ENCODE measurements around the gene RCBTB2. TPM values are rescaled to one million over a fixed set of nuclear protein-coding genes. Genes with fewer than 3 reads are reported as not detected.

RCBTB2 gene
- total RNA-seq, 1 experiment from 2014 or later = 11.7 TPM

DNA sequence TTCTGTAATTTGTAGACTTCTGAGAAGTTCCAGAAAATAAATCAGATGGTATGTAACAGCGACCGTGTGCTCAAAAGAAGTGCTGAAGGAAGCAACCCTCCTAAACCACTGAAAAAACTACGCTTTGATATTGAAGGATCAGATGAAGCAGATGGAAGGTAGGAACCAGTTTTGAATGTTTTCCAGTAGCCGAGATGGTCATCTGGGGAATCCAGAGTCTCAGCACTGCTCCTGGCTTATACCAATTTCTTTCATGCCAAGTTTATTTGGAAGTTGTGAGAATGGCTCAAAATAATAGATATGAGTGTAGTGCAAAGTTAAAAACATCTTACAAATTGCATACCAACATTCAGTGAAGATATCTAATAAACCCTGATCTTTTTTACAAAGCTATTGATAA is 56.2 kb downstream of the RCBTB2 start:
- Histone ChIP-seq H3T11ph (ENCODE audit: low read length) (no peak overlapping the region), H3K27ac (ENCODE audit: insufficient read length, low read depth, low read length) (no peak overlapping the region), H3K79me1 (ENCODE audit: insufficient read depth, low read depth, low read length, poor library complexity, severe bottlenecking) (no peaks in the 10 kb centered on the region), H3K79me2 (ENCODE audit: insufficient read depth, low read length) (no peaks in the 10 kb centered on the region), H2BK5ac (ENCODE audit: insufficient read length, low read length) (no peak overlapping the region), H3K18ac (ENCODE audit: insufficient read length, low read depth, low read length) (no peak overlapping the region), H3K23ac (ENCODE audit: insufficient read length, low read depth, low read length) (no peak overlapping the region), H3K27me3 (ENCODE audit: insufficient read depth, low read length) (no peaks in the 10 kb centered on the region), H3K4ac (ENCODE audit: low read depth, low read length) (no peak overlapping the region), H2BK12ac (ENCODE audit: insufficient read length, low read depth, low read length) (no peak overlapping the region), H2BK15ac (ENCODE audit: low read depth, low read length) (no peak overlapping the region), H3K9me3 (ENCODE audit: control insufficient read depth, low read depth, low read length) (no peaks in the 10 kb centered on the region), H3K4me1 (ENCODE audit: insufficient read depth, low read length) (no peaks in the 10 kb centered on the region), H4K91ac (ENCODE audit: insufficient read length, low read depth, low read length) (no peak overlapping the region), H3K56ac (ENCODE audit: insufficient read length, low read depth, low read length) (no peak overlapping the region), H4K8ac (replicated peaks; ENCODE audit: insufficient read length, low read depth, low read length) (no peak overlapping the region), H2BK120ac (ENCODE audit: low read depth, low read length, poor library complexity, severe bottlenecking) (no peak overlapping the region), H2AFZ (ENCODE audit: low read length) (no peak overlapping the region), H3K14ac (ENCODE audit: insufficient read depth, low read length) (no peak overlapping the region), H2AK5ac (ENCODE audit: insufficient read length, low read length) (no peak overlapping the region), H3K9ac (ENCODE audit: extremely low read depth, insufficient read length, low read length) (no peak overlapping the region), H4K5ac (ENCODE audit: insufficient read length, low read depth, low read length) (no peak overlapping the region), H3K4me2 (ENCODE audit: insufficient read depth, insufficient read length, low read length) (no peak overlapping the region), H3K23me2 (ENCODE audit: insufficient read length, low read depth, low read length, poor library complexity, severe bottlenecking) (no peaks in the 10 kb centered on the region), H4K20me1 (ENCODE audit: control insufficient read depth, insufficient read depth, insufficient read length) (no peaks in the 10 kb centered on the region), H2BK20ac (ENCODE audit: low read depth, low read length, poor library complexity, severe bottlenecking) (no peak overlapping the region)
- no peaks in the 10 kb centered on the region; the same call in 1 of the 2 replicates for H3K27me3 Mint-ChIP-seq (ENCODE audit: low read depth)
- WGBS (ENCODE audit: extremely low coverage, insufficient read length, low lambda C conversion rate) = no CpG with 5 or more reads among the region's 4 CpGs
- H3K4me1 Mint-ChIP-seq = no peaks in the 10 kb centered on the region
- no peaks in the 10 kb centered on the region for H3K9me3 Mint-ChIP-seq
- H3K27ac Mint-ChIP-seq = no peak overlapping the region
- H3K36me3 Mint-ChIP-seq (ENCODE audit: insufficient read depth in 1 of 3, low read depth in 3 of 3) = no peaks in the 10 kb centered on the region
- no peak for DNase-seq
- TF ChIP-seq, protein P1, sequence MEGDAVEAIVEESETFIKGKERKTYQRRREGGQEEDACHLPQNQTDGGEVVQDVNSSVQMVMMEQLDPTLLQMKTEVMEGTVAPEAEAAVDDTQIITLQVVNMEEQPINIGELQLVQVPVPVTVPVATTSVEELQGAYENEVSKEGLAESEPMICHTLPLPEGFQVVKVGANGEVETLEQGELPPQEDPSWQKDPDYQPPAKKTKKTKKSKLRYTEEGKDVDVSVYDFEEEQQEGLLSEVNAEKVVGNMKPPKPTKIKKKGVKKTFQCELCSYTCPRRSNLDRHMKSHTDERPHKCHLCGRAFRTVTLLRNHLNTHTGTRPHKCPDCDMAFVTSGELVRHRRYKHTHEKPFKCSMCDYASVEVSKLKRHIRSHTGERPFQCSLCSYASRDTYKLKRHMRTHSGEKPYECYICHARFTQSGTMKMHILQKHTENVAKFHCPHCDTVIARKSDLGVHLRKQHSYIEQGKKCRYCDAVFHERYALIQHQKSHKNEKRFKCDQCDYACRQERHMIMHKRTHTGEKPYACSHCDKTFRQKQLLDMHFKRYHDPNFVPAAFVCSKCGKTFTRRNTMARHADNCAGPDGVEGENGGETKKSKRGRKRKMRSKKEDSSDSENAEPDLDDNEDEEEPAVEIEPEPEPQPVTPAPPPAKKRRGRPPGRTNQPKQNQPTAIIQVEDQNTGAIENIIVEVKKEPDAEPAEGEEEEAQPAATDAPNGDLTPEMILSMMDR (conservative IDR thresholded peaks at IDR 0.05) = no peak
- no peak overlapping the region for H3K4me3 Mint-ChIP-seq

All from H9 (cell line).